Measurements from ENCODE around the gene PDGFA. TPM values are rescaled to one million over a fixed set of nuclear protein-coding genes. Genes with fewer than 3 reads are reported as not detected.

PDGFA gene
- polyA plus RNA-seq, 10 donors: 24.6 to 45.9 (median 31.2) TPM

DNA sequence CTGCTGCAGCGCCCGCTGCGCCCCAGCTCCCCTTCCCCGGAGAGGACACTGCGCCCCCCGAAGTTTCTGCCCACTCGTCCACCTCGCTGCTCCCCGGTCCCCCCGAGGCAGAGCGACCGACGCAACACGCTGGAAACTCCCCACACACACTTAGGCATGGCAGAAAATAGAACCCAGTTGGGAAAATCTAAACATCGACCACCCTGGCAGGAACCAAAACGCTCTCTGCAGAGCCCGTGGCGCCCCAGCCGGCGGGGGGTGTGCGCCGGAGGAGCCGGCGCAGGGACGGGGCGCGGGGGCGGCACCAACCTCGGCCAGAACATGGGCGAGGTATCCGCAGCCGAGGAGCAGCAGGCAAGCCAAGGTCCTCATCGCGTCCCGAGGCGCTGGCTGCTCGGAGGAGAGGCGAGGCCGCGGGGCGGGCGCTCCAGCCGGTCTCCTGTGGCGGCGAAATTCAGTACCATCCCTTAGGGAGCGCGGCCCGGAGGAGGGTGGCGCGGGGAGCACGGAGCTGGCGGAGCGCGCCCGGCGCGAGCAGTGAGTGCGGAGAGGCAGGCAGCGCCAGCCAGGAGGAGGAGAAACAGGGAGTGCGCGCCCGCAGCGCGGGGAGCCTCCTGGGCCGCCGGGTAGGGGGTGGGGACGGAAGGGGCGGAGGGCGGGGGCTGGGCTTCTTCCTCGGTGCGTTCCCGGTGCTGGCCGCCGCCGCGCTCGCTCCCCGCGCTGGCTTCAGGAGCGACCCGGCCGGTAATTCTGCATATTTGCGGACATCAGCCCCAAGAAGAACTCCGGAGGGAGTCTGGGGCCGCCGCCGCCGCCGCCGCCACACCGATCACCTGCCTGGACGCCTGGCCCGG lies 789 bp downstream of the PDGFA start:
- DNase-seq: peak in 2 of 3 donors; percentile 60 to 78

DNA sequence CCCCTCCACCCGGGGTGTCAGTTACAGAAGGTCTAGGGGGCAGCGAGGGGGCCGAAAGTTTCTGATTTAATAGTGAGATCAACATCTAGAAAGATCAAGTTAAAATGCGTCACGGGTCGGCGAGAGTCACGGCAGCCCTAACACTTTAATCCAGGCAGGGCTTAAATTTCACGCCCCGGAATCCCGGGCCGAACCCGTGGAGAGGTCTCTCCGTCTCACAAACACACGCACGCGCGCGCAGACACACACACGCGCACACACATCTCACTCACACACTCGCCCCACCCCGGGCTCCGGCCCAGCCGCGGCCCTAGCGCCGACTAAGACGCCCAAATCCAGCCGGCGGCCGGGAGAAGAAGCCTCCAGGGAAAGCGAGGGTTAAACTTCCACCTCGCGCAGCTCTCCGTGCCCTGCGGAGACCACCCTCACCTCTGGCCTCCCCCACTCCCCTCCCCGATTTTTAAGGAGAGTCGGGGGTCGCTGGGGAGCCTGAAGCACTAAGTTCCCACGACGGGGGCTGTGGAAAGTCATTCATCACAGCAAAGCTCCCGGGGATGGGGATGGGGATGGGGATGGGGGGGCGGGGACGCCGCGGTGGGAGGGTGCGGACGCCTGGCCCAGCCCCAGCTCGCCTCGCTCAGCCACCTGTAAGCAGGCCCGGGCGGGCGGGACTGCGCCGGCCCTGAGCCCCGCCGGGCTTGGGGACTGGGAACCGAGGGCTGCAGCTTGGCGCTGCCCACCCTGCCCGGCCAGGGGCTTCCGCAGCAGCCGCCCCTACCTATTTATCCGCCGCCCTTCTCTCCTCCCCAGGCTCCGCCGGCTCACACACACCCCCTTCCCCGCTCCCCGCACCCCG lies 1.6 kb downstream of the PDGFA start:
- peak in 2 of 3 donors; percentile 59 to 81 for DNase-seq

DNA sequence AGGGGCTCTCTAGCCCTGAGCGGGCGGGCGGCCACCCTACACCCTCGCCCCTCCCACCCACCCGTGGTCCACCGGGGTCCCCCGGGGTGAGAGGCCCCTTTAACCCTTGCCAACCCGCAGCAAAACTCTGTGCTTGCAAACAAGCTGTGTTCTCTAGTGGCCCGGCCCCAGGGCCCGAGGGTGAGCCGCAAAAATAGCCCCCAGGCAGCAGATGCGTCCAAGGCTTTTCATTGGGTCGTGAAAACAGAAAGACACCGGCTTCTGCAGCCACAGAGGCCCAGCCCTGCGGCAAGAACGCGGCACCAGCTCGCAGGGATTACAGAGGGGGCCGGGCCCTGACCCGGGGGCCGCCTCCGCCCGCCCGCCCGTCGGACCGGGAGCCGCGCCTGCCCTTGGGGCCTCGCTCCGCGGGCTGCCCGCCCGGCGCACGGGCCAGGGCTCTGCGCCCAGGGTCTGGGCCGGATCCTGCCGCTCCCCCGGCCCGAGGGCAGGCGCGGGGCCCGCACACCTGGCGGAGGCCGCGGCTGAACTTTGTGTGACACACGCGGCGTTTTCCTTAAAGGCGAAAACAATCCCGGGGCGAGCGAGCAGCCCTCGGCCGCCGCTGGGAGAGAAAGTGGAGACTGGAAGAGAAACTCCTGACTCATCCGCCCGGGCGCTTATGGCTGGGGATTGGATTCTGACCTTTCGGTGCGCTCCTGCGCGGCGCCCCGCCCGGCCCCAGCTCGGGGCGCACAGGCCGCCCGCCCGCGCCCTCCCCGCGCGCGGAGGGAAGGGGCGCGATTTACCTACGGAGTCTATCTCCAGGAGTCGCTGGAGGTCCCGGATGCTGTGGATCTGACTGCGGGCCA lies 2.8 kb downstream of the PDGFA start:
- peak in 2 of 3 donors; percentile 52 to 77 for DNase-seq

DNA sequence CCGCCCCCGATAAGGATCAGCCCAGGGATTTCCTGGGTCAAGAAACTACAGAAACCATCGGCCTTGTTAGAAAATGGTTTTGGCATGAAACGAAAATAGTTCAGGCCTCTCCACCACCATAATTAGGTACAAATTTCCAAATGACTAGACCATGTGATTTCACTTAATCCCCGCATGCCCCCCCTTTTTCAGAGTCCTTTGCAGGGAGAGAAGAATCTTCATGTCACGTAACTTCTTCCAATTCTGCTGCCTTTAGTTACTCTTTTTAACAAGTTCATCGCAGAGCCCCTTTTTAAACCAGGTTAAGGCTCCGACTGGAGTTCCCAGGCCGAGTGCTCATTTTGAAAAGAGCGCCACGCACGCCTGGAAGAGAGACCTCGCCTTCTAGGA lies 3.4 kb downstream of the PDGFA start:
- peak in 1 of 3 donors; percentile 73 for DNase-seq

DNA sequence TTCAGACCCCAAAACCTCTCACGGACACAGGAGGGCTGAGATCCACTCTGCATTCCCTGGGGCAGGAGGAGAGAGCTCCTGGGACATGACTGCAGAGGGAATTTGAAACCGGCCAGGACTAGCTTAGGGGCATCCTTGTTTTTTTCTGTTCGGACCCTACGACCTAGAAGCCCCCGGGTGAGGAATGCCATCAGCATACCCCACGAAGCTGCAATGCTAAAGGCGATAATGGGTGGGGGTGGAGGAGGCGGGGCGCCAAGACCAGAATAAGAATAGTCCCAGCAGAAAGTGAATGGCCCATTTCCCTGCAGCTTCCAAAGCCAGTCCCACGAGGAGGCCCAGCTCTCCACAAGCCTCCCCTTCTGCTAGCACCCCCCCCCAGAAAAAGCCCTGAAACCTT lies 4.0 kb downstream of the PDGFA start:
- DNase-seq: no peak

DNA sequence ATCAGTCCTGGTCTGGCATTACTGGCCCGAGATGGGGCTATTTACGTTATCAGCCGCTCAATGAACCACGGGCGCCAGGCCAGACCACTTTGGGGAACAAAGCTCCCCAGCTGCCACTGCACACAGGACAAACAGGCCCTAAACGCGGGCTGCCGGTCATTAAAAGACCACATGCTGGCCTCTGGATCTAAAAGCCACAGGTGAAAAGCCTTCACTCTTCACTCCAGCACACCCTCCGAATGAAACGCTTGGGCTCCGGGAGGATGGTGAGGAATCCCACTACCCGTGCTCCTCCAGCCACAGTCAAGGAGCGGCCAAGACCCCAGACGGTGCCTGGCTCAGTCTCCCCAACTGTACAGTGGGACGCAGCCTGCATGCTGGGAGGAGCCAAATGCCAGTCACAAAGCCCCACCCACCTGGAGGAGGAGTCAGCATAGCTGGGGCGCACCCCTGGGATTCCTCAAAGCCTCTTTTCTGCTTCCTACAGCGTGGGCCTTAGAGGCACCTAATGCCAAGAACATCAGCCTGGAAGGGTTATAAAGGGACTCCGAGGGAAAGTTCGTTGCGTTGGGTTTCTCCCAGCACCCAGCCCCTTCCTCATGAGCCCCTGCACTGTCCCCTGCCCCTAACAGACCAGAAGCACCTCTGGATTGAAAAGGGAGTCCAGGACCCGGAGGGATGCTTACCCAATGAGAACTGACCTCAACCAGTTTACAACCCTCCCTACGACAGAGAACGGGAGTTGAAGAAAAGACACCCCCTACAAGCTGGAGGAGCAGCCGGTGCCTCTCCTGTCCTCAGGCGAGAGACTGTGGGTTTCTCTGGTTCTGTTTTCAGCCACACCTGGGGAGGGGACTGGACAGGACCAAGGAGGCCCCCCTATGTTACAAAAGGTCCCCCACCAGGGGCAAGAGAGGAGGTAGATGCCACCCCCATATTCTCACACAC lies 4.7 kb downstream of the PDGFA start:
- no peak for DNase-seq

DNA sequence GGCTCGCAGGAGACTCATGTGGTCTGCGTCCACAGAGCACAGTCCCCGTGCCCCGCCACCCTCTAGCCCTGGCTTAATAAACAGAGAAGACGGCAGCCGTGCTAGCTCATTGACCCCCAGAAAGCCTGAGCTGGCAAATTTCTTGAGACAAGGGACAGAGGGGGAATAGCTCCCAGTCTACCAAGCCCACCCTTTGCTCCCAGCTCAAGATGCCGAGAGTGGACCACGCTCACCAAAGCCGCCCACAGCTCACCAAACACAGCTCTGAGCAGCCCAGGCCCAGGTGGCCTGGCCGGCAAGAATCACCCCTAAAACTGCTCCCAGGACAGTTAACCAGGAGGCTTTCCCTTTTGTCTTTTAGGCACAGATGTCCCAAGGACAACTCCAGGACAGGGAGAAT lies 5.4 kb downstream of the PDGFA start:
- DNase-seq: no peak

DNA sequence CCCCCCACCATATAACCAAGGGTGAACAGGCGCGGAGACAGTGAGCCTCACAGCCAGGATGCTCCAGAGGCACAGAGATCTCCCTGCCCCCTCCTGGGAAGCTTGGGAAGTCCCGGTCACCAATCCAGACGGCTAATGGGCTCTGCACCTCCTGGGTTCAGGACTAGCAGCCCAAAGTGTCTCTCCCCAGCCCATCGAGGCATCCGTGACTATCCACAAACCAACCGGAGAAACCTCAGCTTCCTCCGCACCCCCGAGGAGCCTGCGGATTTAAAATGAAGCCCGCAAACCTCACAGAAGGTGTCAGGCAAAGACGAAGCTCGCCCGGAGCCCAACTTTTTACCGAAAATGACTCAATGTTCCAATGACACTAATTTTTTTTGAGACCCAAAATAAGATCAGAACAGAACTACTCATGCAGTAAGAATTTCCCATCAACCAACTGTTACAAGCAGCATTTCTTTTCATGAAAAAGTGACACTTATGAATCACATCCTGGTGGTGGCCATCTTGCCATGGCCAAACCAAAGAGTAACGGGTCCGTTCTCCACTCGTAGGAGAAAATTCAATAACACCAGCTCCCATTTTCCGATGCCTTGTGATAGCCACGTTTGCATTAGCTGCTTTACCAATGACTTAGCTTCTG lies 6.0 kb downstream of the PDGFA start:
- DNase-seq: no peak

DNA sequence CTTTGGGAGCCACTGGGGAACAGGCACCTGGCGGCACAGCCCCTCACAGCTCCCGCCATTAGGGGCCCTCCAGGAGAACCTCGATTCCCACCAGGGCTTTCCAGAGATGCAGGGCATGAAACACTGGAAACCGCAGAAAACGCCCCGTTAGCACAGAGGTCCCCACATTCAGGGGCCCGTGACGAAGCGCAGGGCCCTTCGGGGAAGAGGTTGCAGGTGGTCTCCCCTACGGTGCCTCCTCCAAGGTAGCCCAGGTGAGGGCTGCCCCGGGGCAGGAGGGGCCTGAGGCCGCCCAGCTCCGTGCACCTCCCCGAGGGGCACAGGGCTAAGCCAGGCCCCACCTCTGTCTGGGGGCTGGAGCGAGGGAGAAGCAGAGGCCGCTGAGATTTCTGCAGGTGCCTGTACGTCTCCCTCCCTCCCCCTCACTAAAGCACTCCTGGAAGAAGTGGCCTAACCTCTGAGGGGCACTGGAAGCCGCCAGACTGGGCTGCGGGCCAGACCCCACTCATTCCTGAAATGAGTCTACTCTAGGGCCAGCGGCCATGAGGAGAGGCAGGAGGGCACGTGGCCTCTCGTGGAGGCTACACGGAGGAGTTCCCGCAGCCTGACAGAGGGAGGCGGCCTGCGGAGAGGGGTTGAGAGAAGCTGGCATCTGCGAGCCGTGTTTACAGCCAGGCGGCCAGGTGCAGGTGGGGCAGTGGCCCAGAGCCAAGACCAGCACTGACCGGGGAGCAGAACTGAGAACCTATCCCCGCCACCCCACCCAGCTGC lies 6.9 kb downstream of the PDGFA start:
- no peak for DNase-seq

DNA sequence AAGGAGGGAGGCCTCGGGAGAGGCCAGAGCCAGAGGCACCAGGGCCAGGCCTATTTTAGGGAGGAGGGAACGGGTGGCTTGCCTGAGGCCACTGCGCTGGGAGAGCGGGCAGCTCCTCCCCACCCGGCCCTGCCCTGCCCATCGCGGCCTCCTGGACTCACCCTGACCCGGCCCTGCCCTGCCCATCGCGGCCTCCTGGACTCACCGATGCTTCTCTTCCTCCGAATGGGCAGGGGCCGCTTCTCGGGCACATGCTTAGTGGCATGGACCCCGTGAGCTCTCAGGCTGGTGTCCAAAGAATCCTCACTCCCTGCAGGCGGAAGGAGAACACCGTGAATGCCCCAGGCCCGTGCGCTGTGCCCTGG lies 7.5 kb downstream of the PDGFA start:
- no peak for DNase-seq

DNA sequence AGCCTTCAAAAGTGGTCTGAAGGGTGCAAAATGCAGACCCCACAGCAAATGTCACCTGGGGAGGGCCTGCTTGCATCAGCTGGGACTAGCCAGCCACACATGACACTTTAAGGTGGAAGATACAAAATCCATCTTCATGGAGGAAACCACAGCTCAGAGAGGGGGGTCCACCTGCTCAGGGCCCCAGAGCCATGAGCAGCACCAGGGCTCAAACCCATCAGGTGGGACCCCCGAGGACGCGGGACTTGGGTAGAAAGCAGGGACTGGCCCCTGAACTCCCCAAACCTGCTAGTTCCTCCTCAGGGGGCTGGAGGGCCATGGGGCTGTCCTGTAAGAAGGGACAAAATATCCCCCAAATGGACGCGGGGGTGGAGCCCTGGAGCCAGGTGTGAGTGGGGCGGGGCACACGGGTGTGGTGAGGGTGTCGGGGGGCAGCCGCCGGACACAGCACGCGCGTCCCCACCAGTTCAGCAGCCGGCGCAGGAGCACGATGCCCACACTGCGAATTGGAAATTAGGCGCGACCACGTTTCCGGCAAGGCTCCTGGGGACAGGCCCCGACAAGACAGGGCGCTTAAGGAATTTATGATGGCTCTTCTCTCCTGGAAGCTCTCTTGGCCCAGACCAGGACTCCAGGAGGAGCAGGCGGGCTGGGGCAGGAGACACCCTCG lies 8.0 kb downstream of the PDGFA start:
- DNase-seq: no peak

DNA sequence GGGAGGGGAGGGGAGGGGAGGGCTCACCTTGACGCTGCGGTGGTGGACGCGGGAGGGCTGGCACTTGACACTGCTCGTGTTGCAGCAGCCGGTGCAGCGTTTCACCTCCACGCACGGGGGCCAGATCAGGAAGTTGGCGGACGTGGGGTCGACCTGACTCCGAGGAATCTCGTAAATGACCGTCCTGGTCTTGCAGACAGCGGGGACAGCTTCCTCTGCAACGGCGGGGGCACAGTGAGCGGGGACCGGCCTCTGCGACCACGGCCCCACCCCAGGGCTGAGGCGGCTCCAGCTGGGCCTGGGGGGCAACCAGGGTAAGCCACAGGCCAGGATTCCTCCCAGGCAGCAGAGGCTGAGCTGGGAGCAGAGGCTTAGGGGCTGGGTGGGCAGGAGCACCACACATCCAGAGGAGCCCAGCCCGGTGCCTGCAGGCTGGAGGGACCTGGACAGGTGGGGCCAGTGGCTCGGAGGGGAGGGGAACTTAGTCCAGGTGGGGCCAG lies 8.8 kb downstream of the PDGFA start:
- DNase-seq: no peak

DNA sequence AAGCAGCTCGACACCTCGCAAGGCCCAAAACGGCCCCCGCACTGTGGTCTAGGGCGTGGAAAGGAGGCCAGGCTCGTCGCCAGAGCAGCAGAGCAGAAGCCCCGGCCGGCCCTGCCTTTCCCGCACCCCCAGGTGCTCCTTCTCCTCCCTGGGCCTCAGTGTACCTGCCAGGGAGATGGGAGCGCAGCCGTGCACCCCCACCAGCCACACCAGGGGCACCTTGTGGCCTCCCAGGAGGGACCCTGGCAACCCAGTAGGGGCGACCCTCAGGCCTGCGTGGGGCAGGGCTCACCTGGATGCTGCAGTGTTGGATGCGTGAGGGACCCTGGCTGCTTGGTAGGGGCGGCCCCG lies 9.5 kb downstream of the PDGFA start:
- no peak for DNase-seq

DNA sequence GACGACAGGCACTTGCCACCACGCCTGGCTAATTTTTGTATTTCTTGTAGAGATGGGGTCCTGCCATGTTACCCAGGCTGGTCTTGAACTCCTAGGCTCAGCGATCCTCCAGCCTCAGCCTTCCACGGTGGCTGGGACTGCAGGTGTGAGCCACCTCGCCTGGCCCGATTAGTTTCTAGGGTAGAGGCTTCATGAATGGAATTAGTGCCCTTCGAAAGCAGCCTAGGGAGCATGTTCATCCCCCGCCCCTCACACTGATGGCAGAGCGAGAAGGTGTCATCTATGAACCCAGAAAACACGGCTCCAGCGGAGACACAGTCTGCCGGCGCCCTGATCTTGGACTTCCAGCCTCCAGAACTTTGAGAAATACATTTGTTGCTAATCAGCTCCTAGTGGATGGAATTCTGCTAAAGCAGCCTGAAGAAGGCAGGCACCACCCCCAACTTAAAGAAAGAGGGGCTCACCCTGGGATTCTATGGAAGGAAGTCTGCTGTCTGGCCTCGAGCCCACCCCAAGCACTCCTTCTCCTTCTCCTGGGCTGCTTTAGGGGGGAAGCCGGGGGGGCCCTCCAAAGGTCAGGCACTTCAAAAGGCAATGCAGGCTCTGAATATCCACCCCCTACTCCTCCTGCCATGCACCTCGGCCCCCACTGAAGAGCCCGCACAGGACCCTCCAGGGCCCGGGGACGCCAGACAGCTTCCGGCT lies 10.1 kb downstream of the PDGFA start:
- peak in 1 of 3 donors; percentile 29 for DNase-seq

DNA sequence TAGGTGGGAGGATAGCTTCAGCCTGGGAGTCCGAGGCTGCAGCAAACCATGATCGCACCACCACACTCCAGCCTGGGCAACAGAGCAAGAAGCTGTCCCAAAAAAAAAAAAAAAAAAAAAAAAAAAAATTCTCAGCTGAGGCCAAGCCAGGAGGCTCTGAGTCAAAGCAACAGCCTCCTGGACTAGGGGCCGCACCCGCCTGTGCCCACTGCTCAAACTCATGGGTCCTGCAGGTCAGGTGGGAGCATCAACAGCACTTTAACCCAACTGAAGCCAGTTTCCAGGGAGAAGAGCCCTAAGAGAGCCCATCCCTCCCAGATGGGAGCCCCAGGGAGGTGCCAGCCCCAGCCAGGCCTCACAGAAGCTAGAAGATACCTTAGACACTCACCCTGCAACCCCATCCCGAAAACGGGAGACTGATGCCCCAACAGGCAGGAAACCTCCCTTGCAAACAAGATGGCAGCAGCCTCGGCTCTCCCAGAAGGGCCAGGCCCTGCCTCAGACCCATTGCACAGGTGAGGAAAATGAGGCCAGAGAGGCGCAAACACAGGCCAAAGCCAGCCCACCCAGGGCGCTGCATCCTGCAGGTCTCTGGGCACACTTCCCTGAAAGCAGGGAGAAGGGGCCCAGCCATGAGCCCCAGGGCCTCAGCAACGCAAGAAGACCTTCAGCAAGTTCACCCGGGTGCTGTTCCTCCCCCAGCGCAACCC lies 11.0 kb downstream of the PDGFA start:
- DNase-seq: no peak

DNA sequence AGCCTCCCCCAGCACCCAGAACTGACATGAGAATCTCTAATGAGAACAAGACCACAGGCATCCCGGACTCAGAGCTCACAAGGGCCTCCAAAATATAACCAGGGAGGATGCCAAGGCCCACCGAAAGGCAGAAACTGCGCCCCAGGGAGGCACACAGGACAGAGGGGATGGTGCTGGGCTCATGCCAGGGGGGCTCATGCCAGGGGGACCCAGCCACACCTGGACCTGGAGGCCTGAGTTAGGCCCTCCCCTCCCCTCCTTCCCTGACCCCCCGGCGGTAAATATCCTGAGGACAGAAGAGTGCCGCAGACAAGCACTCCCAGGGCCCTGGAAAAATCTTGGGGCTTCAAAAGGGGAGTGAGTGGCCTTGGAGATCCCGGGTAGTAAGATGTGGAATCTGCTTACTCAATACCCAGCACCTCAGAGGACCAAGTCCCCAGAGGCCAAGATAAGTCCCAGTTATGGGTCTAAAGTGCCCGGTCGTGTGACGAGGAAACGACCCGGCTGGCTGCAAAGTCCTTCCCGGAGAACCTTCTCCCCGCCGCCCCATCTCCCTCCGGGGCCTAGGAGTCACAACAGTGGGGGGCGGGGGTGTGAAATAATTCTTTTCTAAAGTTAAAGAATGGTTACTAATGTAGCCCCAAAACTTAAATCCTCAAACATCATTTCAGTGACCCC lies 11.9 kb downstream of the PDGFA start:
- no peak for DNase-seq
